PC-3 (cell line): ENCODE data around the gene SCN8A.

ENCODE experiments used
- CTCF ChIP-seq: fragments of 300-600 bp; sonication (generic); conservative IDR thresholded peaks from 2 replicates; pipeline ENCODE4 v1.5.1; 2017; ENCODE audit warnings: antibody characterized with exemption, low read depth, mild to moderate bottlenecking, low read length
- EZH2 ChIP-seq: fragments of 300-600 bp; sonication (generic); IDR thresholded peaks from one replicate; pipeline ENCODE4 v1.6.1; 2017; ENCODE audit warnings: antibody characterized with exemption, mild to moderate bottlenecking, low read length; ENCODE audit not compliant: unreplicated experiment
- EZH2phosphoT487 ChIP-seq: fragments of 300-600 bp; sonication (generic); IDR thresholded peaks from 2 replicates; pipeline ENCODE4 v1.6.1; 2018; ENCODE audit warnings: mild to moderate bottlenecking, antibody characterized with exemption, low read length, borderline replicate concordance

- TF ChIP-seq CTCF (no peak), EZH2 (no peak), EZH2phosphoT487 (no peak)
Observed at GRCh38 chr12:51661836-51662235, 70.8 kb downstream of the SCN8A start.
